GM12878 (cell line): ENCODE data around the gene TMEM176A. TPM values are rescaled to one million over a fixed set of nuclear protein-coding genes. Genes with fewer than 3 reads are reported as not detected.
A peak's percentile ranks its signal among the peaks of the same experiment; 100 is the strongest.

Experiments used
- ATF7 ChIP-seq: fragments of 450-650 bp; IDR thresholded peaks from 2 replicates; pipeline ENCODE4 v1.6.1; 2016; ENCODE audit warnings: low read depth, mild to moderate bottlenecking
- ESRRA ChIP-seq: IDR thresholded peaks from 2 replicates; pipeline ENCODE4 v1.6.1; 2012; ENCODE audit warnings: mild to moderate bottlenecking, low read length, improper control_type of control experiment
- GABPA ChIP-seq: IDR thresholded peaks from 2 replicates; pipeline ENCODE4 v1.6.1; 2014; ENCODE audit warnings: antibody characterized with exemption, low read depth, mild to moderate bottlenecking, inconsistent platforms
- MLLT1 ChIP-seq: fragments of 450-650 bp; IDR thresholded peaks from 2 replicates; pipeline ENCODE4 v1.6.1; 2016; ENCODE audit warnings: mild to moderate bottlenecking
- MTA2 ChIP-seq: fragments of 450-650 bp; IDR thresholded peaks from 2 replicates; pipeline ENCODE4 v1.6.1; 2016; ENCODE audit warnings: low read depth, mild to moderate bottlenecking, moderate library complexity
- PBX3 ChIP-seq: IDR thresholded peaks from 2 replicates; pipeline ENCODE4 v1.6.1; 2011; ENCODE audit warnings: mild to moderate bottlenecking, low read depth, low read length, moderate library complexity; ENCODE audit not compliant: insufficient replicate concordance
- PRDM15 ChIP-seq: fragments of 450-650 bp; formaldehyde crosslinking; IDR thresholded peaks from 2 replicates; pipeline ENCODE4 v1.4.0; 2020; ENCODE audit warnings: mild to moderate bottlenecking, moderate library complexity
- RUNX3 ChIP-seq: IDR thresholded peaks from 2 replicates; pipeline ENCODE4 v1.6.1; 2012; ENCODE audit warnings: low read length, inconsistent platforms
- SMARCA5 ChIP-seq: fragments of 450-650 bp; IDR thresholded peaks from 2 replicates; pipeline ENCODE4 v1.6.1; 2017; ENCODE audit warnings: mild to moderate bottlenecking
- USF2 ChIP-seq: IDR thresholded peaks from 2 replicates; pipeline ENCODE4 v1.6.1; 2011; ENCODE audit warnings: low read depth, low read length, improper control_type of control experiment, borderline replicate concordance
- ZBTB33 ChIP-seq: fragments of 450-650 bp; IDR thresholded peaks from 2 replicates; pipeline ENCODE4 v1.6.1; 2017; ENCODE audit warnings: mild to moderate bottlenecking
- polyA plus RNA-seq, 11 experiments: library from polyadenylated mRNA; depleted of rRNA in 4 of 11; unstranded in 6 of 11; stranded (reverse) in 5 of 11; fragments of >200 nt; fragmentation: Nextera tagmentation in 4 of 11; fragmentation: Illumina TruSeq in 1 of 11; extraction: Ambion mirVana in 4 of 11; extraction: Trizol in 1 of 11; gene quantifications; 1 replicate in 1 of 11; 2 replicates in 10 of 11; pipeline versions ENCODE4 v1.2.1 to v1.2.3, GENCODE V29; 2011 to 2016; ENCODE audit warnings: inconsistent platforms in 2 of 11, missing spikeins in 2 of 11, low read depth in 1 of 11
- total RNA-seq, 4 experiments: library from RNA; depleted of rRNA in 3 of 4; stranded (reverse); fragments of >200 nt in 3 of 4; fragmentation: Illumina TruSeq in 1 of 4; extraction: Trizol in 1 of 4; gene quantifications; 2 replicates each; pipeline versions ENCODE4 v1.2.1 to v1.2.3, GENCODE V29; 2013 to 2021
- TF ChIP-seq, protein P1 (sequence below): fragments of 450-650 bp; IDR thresholded peaks from 2 replicates; pipeline ENCODE4 v1.6.1; 2017; ENCODE audit warnings: low read depth, mild to moderate bottlenecking, moderate library complexity
- TF ChIP-seq, protein P2 (sequence below): fragments of 450-650 bp; IDR thresholded peaks from 2 replicates; pipeline ENCODE4 v1.6.1; 2017; ENCODE audit warnings: mild to moderate bottlenecking, moderate library complexity

The TMEM176A gene
- total and polyA plus RNA-seq, 10 of the 15 experiments (the other 5 are each of a cell fraction or from before 2014, with no cell fraction given): not detected

DNA sequence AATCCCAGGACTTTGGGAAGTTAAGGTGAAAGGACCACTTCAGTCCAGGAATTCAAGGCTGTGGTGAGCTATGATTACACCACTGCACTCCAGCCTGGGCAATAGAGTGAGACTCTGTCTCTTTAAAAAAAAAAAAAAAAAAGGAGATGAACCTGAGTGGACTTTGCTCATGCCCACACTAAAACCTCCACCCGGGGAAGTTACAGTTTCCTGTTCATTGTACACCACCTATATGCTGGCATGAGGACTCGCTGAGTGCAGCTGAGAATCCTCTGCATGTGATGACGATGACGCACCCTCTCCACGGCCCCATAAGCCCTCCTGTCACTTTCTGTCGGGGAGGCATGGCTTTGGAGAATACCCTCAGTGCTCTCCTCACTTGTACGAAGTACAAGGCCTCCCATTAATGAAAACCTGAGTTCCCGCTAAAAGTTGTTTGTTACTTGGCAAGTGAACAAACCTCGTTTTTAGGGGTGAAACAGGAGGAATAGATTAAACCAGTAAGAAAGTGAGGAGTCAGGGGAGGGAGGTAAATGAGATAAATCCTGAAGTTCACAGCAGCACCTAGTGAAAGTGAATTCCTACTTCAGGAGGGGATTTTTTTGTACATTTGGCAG is 16.3 kb upstream of the TMEM176A start (continued):
- TF ChIP-seq, protein P1, sequence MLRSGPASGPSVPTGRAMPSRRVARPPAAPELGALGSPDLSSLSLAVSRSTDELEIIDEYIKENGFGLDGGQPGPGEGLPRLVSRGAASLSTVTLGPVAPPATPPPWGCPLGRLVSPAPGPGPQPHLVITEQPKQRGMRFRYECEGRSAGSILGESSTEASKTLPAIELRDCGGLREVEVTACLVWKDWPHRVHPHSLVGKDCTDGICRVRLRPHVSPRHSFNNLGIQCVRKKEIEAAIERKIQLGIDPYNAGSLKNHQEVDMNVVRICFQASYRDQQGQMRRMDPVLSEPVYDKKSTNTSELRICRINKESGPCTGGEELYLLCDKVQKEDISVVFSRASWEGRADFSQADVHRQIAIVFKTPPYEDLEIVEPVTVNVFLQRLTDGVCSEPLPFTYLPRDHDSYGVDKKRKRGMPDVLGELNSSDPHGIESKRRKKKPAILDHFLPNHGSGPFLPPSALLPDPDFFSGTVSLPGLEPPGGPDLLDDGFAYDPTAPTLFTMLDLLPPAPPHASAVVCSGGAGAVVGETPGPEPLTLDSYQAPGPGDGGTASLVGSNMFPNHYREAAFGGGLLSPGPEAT: peak; percentile 29; the same call in 1 of the 2 replicates
- TF ChIP-seq ESRRA (no peak), PBX3 (no peak), MLLT1 (peak; percentile 75), GABPA (no peak), RUNX3 (no peak), ATF7 (0 out of 2 replicates have a peak, but pooled peaks have one; percentile 17), MTA2 (0 out of 2 replicates have a peak, but pooled peaks have one; percentile 9), PRDM15 (no peak), SMARCA5 (no peak), ZBTB33 (peak; percentile 62; the same call in 1 of the 2 replicates), USF2 (no peak)
- TF ChIP-seq, protein P2, sequence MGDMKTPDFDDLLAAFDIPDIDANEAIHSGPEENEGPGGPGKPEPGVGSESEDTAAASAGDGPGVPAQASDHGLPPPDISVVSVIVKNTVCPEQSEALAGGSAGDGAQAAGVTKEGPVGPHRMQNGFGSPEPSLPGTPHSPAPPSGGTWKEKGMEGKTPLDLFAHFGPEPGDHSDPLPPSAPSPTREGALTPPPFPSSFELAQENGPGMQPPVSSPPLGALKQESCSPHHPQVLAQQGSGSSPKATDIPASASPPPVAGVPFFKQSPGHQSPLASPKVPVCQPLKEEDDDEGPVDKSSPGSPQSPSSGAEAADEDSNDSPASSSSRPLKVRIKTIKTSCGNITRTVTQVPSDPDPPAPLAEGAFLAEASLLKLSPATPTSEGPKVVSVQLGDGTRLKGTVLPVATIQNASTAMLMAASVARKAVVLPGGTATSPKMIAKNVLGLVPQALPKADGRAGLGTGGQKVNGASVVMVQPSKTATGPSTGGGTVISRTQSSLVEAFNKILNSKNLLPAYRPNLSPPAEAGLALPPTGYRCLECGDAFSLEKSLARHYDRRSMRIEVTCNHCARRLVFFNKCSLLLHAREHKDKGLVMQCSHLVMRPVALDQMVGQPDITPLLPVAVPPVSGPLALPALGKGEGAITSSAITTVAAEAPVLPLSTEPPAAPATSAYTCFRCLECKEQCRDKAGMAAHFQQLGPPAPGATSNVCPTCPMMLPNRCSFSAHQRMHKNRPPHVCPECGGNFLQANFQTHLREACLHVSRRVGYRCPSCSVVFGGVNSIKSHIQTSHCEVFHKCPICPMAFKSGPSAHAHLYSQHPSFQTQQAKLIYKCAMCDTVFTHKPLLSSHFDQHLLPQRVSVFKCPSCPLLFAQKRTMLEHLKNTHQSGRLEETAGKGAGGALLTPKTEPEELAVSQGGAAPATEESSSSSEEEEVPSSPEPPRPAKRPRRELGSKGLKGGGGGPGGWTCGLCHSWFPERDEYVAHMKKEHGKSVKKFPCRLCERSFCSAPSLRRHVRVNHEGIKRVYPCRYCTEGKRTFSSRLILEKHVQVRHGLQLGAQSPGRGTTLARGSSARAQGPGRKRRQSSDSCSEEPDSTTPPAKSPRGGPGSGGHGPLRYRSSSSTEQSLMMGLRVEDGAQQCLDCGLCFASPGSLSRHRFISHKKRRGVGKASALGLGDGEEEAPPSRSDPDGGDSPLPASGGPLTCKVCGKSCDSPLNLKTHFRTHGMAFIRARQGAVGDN: peak; percentile 94
